Brain microvascular endothelial cell (primary cell): Measurements from ENCODE around the gene ANO10.
"Not testable (repeated sequence)": the region's sequence is repeated elsewhere in the genome, so short reads cannot be mapped to it uniquely, and the experiment has no call there.

ENCODE experiments used
- DNase-seq: peaks from one replicate; pipeline ENCODE4 v3.0.0-alpha.2; 2020
- H3K27ac ChIP-seq: fragments of 250-450 bp; sonication (Bioruptor Pico); 2 replicates; pipeline ENCODE4 v1.5.1; 2020; ENCODE audit warnings: mild to moderate bottlenecking, moderate library complexity
- H3K27me3 ChIP-seq: fragments of 250-450 bp; sonication (Bioruptor Pico); replicated peaks from 2 replicates; pipeline ENCODE4 v1.5.1; 2020; ENCODE audit warnings: mild to moderate bottlenecking
- H3K36me3 ChIP-seq: fragments of 250-450 bp; sonication (Bioruptor Pico); replicated peaks from 2 replicates; pipeline ENCODE4 v1.5.1; 2020; ENCODE audit warnings: mild to moderate bottlenecking
- H3K4me3 ChIP-seq: 2 replicates; pipeline ENCODE4 v1.5.1; 2011; ENCODE audit warnings: low read depth, mild to moderate bottlenecking, control low read depth, low read length, moderate library complexity
- CTCF ChIP-seq: IDR thresholded peaks from 2 replicates; pipeline ENCODE4 v1.5.1; 2011; ENCODE audit warnings: low read depth, mild to moderate bottlenecking, moderate library complexity, low read length, control low read depth, inconsistent platforms; ENCODE audit errors: missing control alignments
- in situ Hi-C: cut with HindIII; loops from 2 replicates; pipeline ENCODE4 v1.10.0; 2017; ENCODE audit warnings: low sequenced_read_pairs, low pct_ligation_motif_present

Gene ANO10

GRCh38 chr3:43621656-43622432 lies at the start of gene ANO10:
Gene ANO10 (minus strand): TSS chr3:43622011. CDS start chr3:43605852, 16,159 bp downstream.
- H3K36me3 ChIP-seq, result no peaks in the 10 kb centered on the region
- no peaks in the 10 kb centered on the region for H3K27me3 ChIP-seq
- H3K27ac ChIP-seq, result peak within 1 kb of the TSS; percentile 50
- TF ChIP-seq CTCF, result no peak
- H3K4me3 ChIP-seq, result peak within 1 kb of the TSS; percentile 92
- in situ Hi-C loops, result no loop called here
- DNase-seq, result peak; percentile 100

- no peak overlapping the region for H3K27ac ChIP-seq
- H3K4me3 ChIP-seq, result no peak overlapping the region
- DNase-seq, result no peak
- H3K36me3 ChIP-seq, result no peaks in the 10 kb centered on the region
- H3K27me3 ChIP-seq, result no peaks in the 10 kb centered on the region
- TF ChIP-seq CTCF, result no peak
- in situ Hi-C loops, result no loop called here
These were observed 49.1 kb upstream of the ANO10 start for GRCh38 chr3:43670635-43671522.

DNA sequence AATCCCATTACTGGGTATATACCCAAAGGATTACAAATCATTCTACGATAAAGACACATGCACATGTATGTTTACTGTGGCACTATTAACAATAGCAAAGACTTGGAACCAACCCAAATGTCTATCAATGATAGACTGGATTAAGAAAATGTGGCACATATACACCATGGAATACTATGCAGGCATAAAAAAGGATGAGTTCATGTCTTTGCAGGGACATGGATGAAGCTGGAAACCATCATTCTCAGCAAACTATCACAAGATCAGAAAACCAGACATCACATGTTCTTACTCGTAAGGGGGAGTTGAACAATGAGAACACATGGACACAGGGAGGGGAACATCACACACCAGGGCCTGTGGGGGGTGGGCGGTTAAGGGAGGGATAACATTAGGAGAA lies 43.2 kb upstream of the ANO10 start:
- H3K27ac ChIP-seq, H3K27me3 ChIP-seq, H3K36me3 ChIP-seq, DNase-seq, in situ Hi-C loops, H3K4me3 ChIP-seq: not testable (repeated sequence)

- H3K27ac ChIP-seq, H3K4me3 ChIP-seq, H3K27me3 ChIP-seq, DNase-seq, in situ Hi-C loops, H3K36me3 ChIP-seq: not testable (repeated sequence)
These were observed 39.6 kb upstream of the ANO10 start for GRCh38 chr3:43661376-43661775.

GRCh38 chr3:43659250-43659880 lies 37.6 kb upstream of the ANO10 start:
- no peak for DNase-seq

GRCh38 chr3:43656390-43656789 lies 34.6 kb upstream of the ANO10 start:
- in situ Hi-C loops, result not testable (repeated sequence)

More at GRCh38 chr3:43659250-43659880, 37.6 kb upstream of the ANO10 start:
- TF ChIP-seq CTCF, result no peak
- Histone ChIP-seq H3K27me3 (no peaks in the 10 kb centered on the region), H3K4me3 (no peak overlapping the region), H3K27ac (no peak overlapping the region), H3K36me3 (no peaks in the 10 kb centered on the region)
- in situ Hi-C loops, result no loop called here

DNA sequence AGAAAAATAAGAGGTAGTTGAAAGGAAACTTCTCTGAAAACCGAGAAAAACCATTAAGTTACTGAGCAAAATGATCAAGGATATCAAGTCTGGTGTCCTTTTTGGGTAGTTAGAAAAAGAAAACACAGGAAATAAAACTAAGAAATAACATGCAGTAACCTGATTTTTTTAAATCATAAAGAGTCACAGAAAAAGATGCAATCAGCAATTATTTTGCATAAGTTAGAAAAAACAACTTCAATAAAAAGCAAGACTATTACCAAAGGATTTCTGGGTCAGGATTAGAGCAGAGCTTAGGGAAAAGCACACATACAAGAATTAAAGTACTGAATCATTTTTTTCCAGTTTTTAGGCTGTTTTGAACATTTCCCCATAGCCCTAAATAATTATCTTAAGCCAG lies 28.5 kb upstream of the ANO10 start:
- Histone ChIP-seq H3K27me3 (no peaks in the 10 kb centered on the region), H3K4me3 (no peak overlapping the region), H3K36me3 (no peaks in the 10 kb centered on the region), H3K27ac (no peak overlapping the region)
- in situ Hi-C loops, result no loop called here
- DNase-seq, result no peak
- no peak for TF ChIP-seq CTCF

More at GRCh38 chr3:43656390-43656789, 34.6 kb upstream of the ANO10 start:
- DNase-seq, H3K36me3 ChIP-seq, H3K4me3 ChIP-seq, H3K27me3 ChIP-seq, H3K27ac ChIP-seq: not testable (repeated sequence)
